GM12878 (cell line): ENCODE data around the gene RAB34. TPM values are rescaled to one million over a fixed set of nuclear protein-coding genes. Genes with fewer than 3 reads are reported as not detected.

Source experiments
- ATF3 ChIP-seq: IDR thresholded peaks from 2 replicates; pipeline ENCODE4 v1.6.1; 2011; ENCODE audit warnings: low read depth, mild to moderate bottlenecking, low read length, moderate library complexity, borderline replicate concordance; ENCODE audit errors: extremely low read depth
- CREB1 ChIP-seq: IDR thresholded peaks from 2 replicates; pipeline ENCODE4 v1.6.1; 2012; ENCODE audit warnings: low read depth, mild to moderate bottlenecking, inconsistent platforms
- CUX1 ChIP-seq: IDR thresholded peaks from 2 replicates; pipeline ENCODE4 v1.6.1; 2012; ENCODE audit warnings: improper control_type of control experiment, low read depth, low read length; ENCODE audit not compliant: insufficient replicate concordance
- FOXM1 ChIP-seq: IDR thresholded peaks from 2 replicates; pipeline ENCODE4 v1.6.1; 2012; ENCODE audit warnings: low read depth, mild to moderate bottlenecking, inconsistent platforms, low read length, moderate library complexity
- HCFC1 ChIP-seq: fragments of 150-350 bp; IDR thresholded peaks from 2 replicates; pipeline ENCODE4 v1.6.1; 2014; ENCODE audit warnings: low read length
- IKZF1 ChIP-seq: fragments of 450-650 bp; conservative IDR thresholded peaks from 2 replicates; pipeline ENCODE4 v1.6.1; 2017; ENCODE audit warnings: antibody characterized with exemption, mild to moderate bottlenecking
- IKZF2 ChIP-seq, 2 experiments: fragments of 450-650 bp; IDR thresholded peaks; 2 replicates each; pipeline ENCODE4 v1.6.1; 2017; ENCODE audit warnings: mild to moderate bottlenecking in 2 of 2, moderate library complexity in 2 of 2
- JUNB ChIP-seq: IDR thresholded peaks from 2 replicates; pipeline ENCODE4 v1.6.1; 2016; ENCODE audit warnings: antibody characterized with exemption, mild to moderate bottlenecking
- JUND ChIP-seq: IDR thresholded peaks from 2 replicates; pipeline ENCODE4 v1.6.1; 2012; ENCODE audit warnings: low read depth, mild to moderate bottlenecking, low read length, improper control_type of control experiment, moderate library complexity
- NFYB ChIP-seq: IDR thresholded peaks from 2 replicates; pipeline ENCODE4 v1.6.1; 2011; ENCODE audit warnings: low read depth, mild to moderate bottlenecking, low read length, improper control_type of control experiment, moderate library complexity; ENCODE audit not compliant: insufficient read depth
- NRF1 ChIP-seq: conservative IDR thresholded peaks from 2 replicates; pipeline ENCODE4 v1.6.1; 2011; ENCODE audit warnings: mild to moderate bottlenecking, low read depth, low read length, improper control_type of control experiment
- PML ChIP-seq: IDR thresholded peaks from 2 replicates; pipeline ENCODE4 v1.6.1; 2012; ENCODE audit warnings: low read length, inconsistent platforms
- SMAD5 ChIP-seq: IDR thresholded peaks from 2 replicates; pipeline ENCODE4 v1.6.1; 2016; ENCODE audit warnings: antibody characterized with exemption, low read depth
- SRF ChIP-seq, 2 experiments: IDR thresholded peaks; 2 replicates each; pipeline ENCODE4 v1.6.1; 2011; ENCODE audit warnings: low read depth in 2 of 2, low read length in 2 of 2, mild to moderate bottlenecking in 1 of 2, moderate library complexity in 1 of 2
- SUZ12 ChIP-seq: fragments of 200-600 bp; sonication (generic); IDR thresholded peaks from one replicate; pipeline ENCODE4 v1.6.1; 2018; ENCODE audit warnings: antibody characterized with exemption, mild to moderate bottlenecking; ENCODE audit not compliant: unreplicated experiment
- ZBED1 ChIP-seq: IDR thresholded peaks from 2 replicates; pipeline ENCODE4 v1.6.1; 2016; ENCODE audit warnings: borderline replicate concordance
- ZBTB33 ChIP-seq: fragments of 450-650 bp; IDR thresholded peaks from 2 replicates; pipeline ENCODE4 v1.6.1; 2017; ENCODE audit warnings: mild to moderate bottlenecking
- polyA plus RNA-seq, 11 experiments: library from polyadenylated mRNA; depleted of rRNA in 4 of 11; unstranded in 6 of 11; stranded (reverse) in 5 of 11; fragments of >200 nt; fragmentation: Nextera tagmentation in 4 of 11; fragmentation: Illumina TruSeq in 1 of 11; extraction: Ambion mirVana in 4 of 11; extraction: Trizol in 1 of 11; gene quantifications; 1 replicate in 1 of 11; 2 replicates in 10 of 11; pipeline versions ENCODE4 v1.2.1 to v1.2.3, GENCODE V29; 2011 to 2016; ENCODE audit warnings: inconsistent platforms in 2 of 11, missing spikeins in 2 of 11, low read depth in 1 of 11
- total RNA-seq, 4 experiments: library from RNA; depleted of rRNA in 3 of 4; stranded (reverse); fragments of >200 nt in 3 of 4; fragmentation: Illumina TruSeq in 1 of 4; extraction: Trizol in 1 of 4; gene quantifications; 2 replicates each; pipeline versions ENCODE4 v1.2.1 to v1.2.3, GENCODE V29; 2013 to 2021
- TF ChIP-seq, protein P1 (sequence below): fragments of 450-650 bp; IDR thresholded peaks from 2 replicates; pipeline ENCODE4 v1.6.1; 2016; ENCODE audit warnings: mild to moderate bottlenecking, moderate library complexity, borderline replicate concordance

Gene RAB34
- total and polyA plus RNA-seq, 10 of the 15 experiments (the other 5 are each of a cell fraction or from before 2014, with no cell fraction given): 0.37 to 46.4 (median 32.8) TPM

DNA sequence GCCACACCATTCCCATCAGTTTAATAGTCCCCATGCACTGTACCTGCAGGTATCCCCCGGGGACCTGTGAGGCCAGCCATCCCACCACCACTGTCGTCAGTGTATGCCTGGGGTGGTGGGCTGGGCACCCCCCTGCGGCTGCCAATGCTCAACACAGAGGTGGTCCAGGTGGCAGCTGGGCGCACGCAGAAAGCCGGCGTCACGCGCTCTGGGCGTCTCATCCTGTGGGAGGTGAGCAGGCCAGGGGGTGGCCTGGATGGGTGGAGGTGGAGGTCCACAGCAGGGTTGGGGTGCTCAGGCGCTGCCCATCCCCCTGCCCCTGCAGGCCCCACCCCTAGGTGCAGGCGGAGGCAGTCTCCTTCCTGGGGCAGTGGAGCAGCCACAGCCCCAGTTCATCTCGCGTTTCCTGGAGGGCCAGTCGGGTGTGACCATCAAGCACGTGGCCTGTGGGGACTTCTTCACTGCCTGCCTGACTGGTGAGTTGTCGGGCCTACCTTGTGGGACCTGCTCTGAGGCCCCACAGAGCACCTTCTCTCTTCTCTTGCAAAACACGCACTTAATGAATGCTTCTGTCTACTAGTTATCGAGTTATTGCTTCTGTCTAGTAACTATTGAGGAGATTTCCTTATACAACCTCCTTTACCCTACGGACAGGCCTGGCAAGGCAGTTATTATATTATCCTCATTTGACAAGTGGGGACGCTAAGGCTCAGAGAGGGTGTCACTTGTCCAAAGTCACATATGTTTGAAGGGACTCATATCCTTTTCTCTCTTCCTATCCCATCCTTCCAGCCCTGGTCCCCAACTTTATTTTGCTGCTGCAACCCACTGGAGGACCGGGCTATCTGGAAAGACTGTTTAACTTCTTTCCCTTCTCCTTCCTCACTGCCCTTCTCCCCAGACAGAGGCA lies 20.4 kb upstream of the RAB34 start (continued):
- TF ChIP-seq CUX1 (no peak), NRF1 (no peak), ZBED1 (peak; percentile 54; the same call in 1 of the 2 replicates), SMAD5 (peak; percentile 87; the same call in 1 of the 2 replicates), JUND (0 out of 2 replicates have a peak, but pooled peaks have one; percentile 7), HCFC1 (no peak), CREB1 (no peak), SUZ12 (no peak), ZBTB33 (no peak), IKZF2 (IDR thresholded peaks at IDR 0.05) (no peak; a peak in 2 of 4 replicates), SRF (IDR thresholded peaks at IDR 0.05; ENCODE audit: low read depth in 2 of 2, low read length in 2 of 2) (no peak), PML (no peak), ATF3 (no peak), JUNB (no peak), IKZF1 (no peak; the same call in 1 of the 2 replicates), FOXM1 (no peak), NFYB (no peak)
- TF ChIP-seq, protein P1, sequence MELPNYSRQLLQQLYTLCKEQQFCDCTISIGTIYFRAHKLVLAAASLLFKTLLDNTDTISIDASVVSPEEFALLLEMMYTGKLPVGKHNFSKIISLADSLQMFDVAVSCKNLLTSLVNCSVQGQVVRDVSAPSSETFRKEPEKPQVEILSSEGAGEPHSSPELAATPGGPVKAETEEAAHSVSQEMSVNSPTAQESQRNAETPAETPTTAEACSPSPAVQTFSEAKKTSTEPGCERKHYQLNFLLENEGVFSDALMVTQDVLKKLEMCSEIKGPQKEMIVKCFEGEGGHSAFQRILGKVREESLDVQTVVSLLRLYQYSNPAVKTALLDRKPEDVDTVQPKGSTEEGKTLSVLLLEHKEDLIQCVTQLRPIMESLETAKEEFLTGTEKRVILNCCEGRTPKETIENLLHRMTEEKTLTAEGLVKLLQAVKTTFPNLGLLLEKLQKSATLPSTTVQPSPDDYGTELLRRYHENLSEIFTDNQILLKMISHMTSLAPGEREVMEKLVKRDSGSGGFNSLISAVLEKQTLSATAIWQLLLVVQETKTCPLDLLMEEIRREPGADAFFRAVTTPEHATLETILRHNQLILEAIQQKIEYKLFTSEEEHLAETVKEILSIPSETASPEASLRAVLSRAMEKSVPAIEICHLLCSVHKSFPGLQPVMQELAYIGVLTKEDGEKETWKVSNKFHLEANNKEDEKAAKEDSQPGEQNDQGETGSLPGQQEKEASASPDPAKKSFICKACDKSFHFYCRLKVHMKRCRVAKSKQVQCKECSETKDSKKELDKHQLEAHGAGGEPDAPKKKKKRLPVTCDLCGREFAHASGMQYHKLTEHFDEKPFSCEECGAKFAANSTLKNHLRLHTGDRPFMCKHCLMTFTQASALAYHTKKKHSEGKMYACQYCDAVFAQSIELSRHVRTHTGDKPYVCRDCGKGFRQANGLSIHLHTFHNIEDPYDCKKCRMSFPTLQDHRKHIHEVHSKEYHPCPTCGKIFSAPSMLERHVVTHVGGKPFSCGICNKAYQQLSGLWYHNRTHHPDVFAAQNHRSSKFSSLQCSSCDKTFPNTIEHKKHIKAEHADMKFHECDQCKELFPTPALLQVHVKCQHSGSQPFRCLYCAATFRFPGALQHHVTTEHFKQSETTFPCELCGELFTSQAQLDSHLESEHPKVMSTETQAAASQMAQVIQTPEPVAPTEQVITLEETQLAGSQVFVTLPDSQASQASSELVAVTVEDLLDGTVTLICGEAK: no peak; the same call in 1 of the 2 replicates
